Measurements from ENCODE around the gene FBXO31. TPM values are rescaled to one million over a fixed set of nuclear protein-coding genes. Genes with fewer than 3 reads are reported as not detected.

FBXO31 gene
- total and polyA plus RNA-seq, 2 of the 13 experiments (the other 11 are each of a cell fraction or from before 2014, with no cell fraction given), result 92.4 to 101 TPM

- peak; percentile 58; the same call in 1 of the 2 replicates for TF ChIP-seq TCF7 (IDR thresholded peaks at IDR 0.05; ENCODE audit: low read depth)
- peak in 1 of 2 experiments; percentile 57; a peak in 2 of 4 replicates for TF ChIP-seq EP300 (IDR thresholded peaks at IDR 0.05; ENCODE audit: low read depth in 2 of 2, low read length in 2 of 2)
- peak; percentile 56 for TF ChIP-seq EP300 (CRISPR knock-in tag; IDR thresholded peaks at IDR 0.05; ENCODE audit: borderline replicate concordance)
- TF ChIP-seq ZNF777 (CRISPR knock-in tag; IDR thresholded peaks at IDR 0.05), result peak; percentile 67
- TF ChIP-seq ZBTB4 (CRISPR knock-in tag; IDR thresholded peaks at IDR 0.05; ENCODE audit: borderline replicate concordance), result no peak
- no peak; the same call in 1 of the 2 replicates for TF ChIP-seq ZNF780A (CRISPR knock-in tag; IDR thresholded peaks at IDR 0.05)
- no peak for TF ChIP-seq THYN1 (CRISPR knock-in tag; IDR thresholded peaks at IDR 0.05; ENCODE audit: borderline replicate concordance, low read depth)
- peak; percentile 97 for TF ChIP-seq SSRP1 (CRISPR knock-in tag; IDR thresholded peaks at IDR 0.05)
- TF ChIP-seq IRF1 (CRISPR knock-in tag; IDR thresholded peaks at IDR 0.05; ENCODE audit: low read depth), result no peak
- no peak for TF ChIP-seq SUZ12 (IDR thresholded peaks at IDR 0.05; ENCODE audit: low read depth, low read length)
- TF ChIP-seq CEBPG (CRISPR knock-in tag; IDR thresholded peaks at IDR 0.05), result peak; percentile 64; the same call in 1 of the 2 replicates
- TF ChIP-seq ZNF224 (CRISPR knock-in tag; IDR thresholded peaks at IDR 0.05), result no peak; the same call in 1 of the 2 replicates
- TF ChIP-seq EZH2 (conservative IDR thresholded peaks at IDR 0.05; ENCODE audit: low read depth, low read length), result no peak
- TF ChIP-seq NFYC (CRISPR knock-in tag; IDR thresholded peaks at IDR 0.05), result peak; percentile 59
- TF ChIP-seq ZBTB33 (CRISPR knock-in tag; IDR thresholded peaks at IDR 0.05), result peak; percentile 76
- no peak for TF ChIP-seq ZZZ3 (CRISPR knock-in tag; IDR thresholded peaks at IDR 0.05; ENCODE audit: borderline replicate concordance)
- TF ChIP-seq SPEN (CRISPR knock-in tag; IDR thresholded peaks at IDR 0.05; ENCODE audit: low read depth), result peak; percentile 68
- TF ChIP-seq THAP11 (CRISPR knock-in tag; IDR thresholded peaks at IDR 0.05), result peak; percentile 82
- 0 out of 2 replicates have a peak, but pooled peaks have one; percentile 42 for TF ChIP-seq ZNF232 (CRISPR knock-in tag; IDR thresholded peaks at IDR 0.05; ENCODE audit: borderline replicate concordance)
- no peak; the same call in 1 of the 2 replicates for TF ChIP-seq DNMT3B (CRISPR knock-in tag; conservative IDR thresholded peaks at IDR 0.05)
- TF ChIP-seq SMAD1 (CRISPR knock-in tag; IDR thresholded peaks at IDR 0.05; ENCODE audit: borderline replicate concordance, low read depth), result peak; percentile 90; the same call in 1 of the 2 replicates
- no peak for TF ChIP-seq U2AF2 (IDR thresholded peaks at IDR 0.05; ENCODE audit: low read depth, low read length)
- no peak; the same call in 1 of the 2 replicates for TF ChIP-seq MYNN (CRISPR knock-in tag; IDR thresholded peaks at IDR 0.05; ENCODE audit: low read depth)
- peak; percentile 92 for TF ChIP-seq GABPB1 (CRISPR knock-in tag; IDR thresholded peaks at IDR 0.05)
Observed at GRCh38 chr16:87383505-87384161, at the start of gene FBXO31 (continued).

All from HepG2 (cell line).